Panc1 (cell line): ENCODE data around the gene LRP5. TPM values are rescaled to one million over a fixed set of nuclear protein-coding genes. Genes with fewer than 3 reads are reported as not detected.

Experiments
- ATAC-seq: fragments of 200-7000 bp; cut with Tn5 transposase; 2 replicates; pipeline ENCODE4 v1.9.1; 2020; ENCODE audit warnings: mild to moderate bottlenecking, moderate library complexity
- BruUV-seq: library from RNA; stranded (reverse); fragments of 400-500 nt; replicated peaks from 2 replicates; lab custom pipeline; 2021; lab: Mats Ljungman, UMichigan
- CTCF ChIA-PET: fragments of 300-600 bp; sonication (Branson Sonifier 250); formaldehyde crosslinking; loops from one replicate; lab custom pipeline; 2022; ENCODE audit warnings: antibody characterized with exemption; lab: Charles Lee
- POLR2A ChIA-PET: fragments of 300-600 bp; sonication (Branson Sonifier 250); formaldehyde crosslinking; loops from one replicate; lab custom pipeline; 2022; ENCODE audit warnings: antibody characterized with exemption; lab: Charles Lee
- DNase-seq: peaks from one replicate; pipeline ENCODE4 v3.0.0-alpha.2; 2010; ENCODE audit warnings: low read depth, low spot score
- H3K27ac ChIP-seq: 2 replicates; pipeline ENCODE4 v1.5.1; 2011; ENCODE audit warnings: mild to moderate bottlenecking, low read length, inconsistent platforms
- H3K27me3 ChIP-seq: fragments of 200-500 bp; sonication (Bioruptor generic); 2 replicates; pipeline ENCODE4 v1.6.0; 2014; ENCODE audit warnings: low read length, inconsistent platforms; ENCODE audit not compliant: control insufficient read depth, insufficient read depth
- H3K36me3 ChIP-seq: fragments of 200-500 bp; sonication (Bioruptor generic); 2 replicates; pipeline ENCODE4 v1.5.1; 2014; ENCODE audit warnings: inconsistent platforms, mild to moderate bottlenecking, low read length, moderate library complexity; ENCODE audit not compliant: control insufficient read depth, insufficient read depth
- H3K4me1 ChIP-seq: 2 replicates; pipeline ENCODE4 v1.5.1; 2011; ENCODE audit warnings: inconsistent platforms, mild to moderate bottlenecking, low read length, moderate library complexity; ENCODE audit not compliant: control insufficient read depth, insufficient read depth
- H3K4me3 ChIP-seq, 2 experiments: 2 replicates each; pipeline ENCODE4 v1.5.1; 2011 to 2012; ENCODE audit warnings: low read depth in 2 of 2, low read length in 2 of 2, mild to moderate bottlenecking in 2 of 2, inconsistent platforms in 1 of 2, moderate library complexity in 1 of 2
- H3K9me3 ChIP-seq: fragments of 200-500 bp; sonication (Bioruptor generic); 2 replicates; pipeline ENCODE4 v1.5.1; 2014; ENCODE audit warnings: low read depth, mild to moderate bottlenecking, inconsistent platforms, low read length, moderate library complexity; ENCODE audit not compliant: control insufficient read depth, insufficient read depth
- POLR2AphosphoS5 ChIP-seq: IDR thresholded peaks from 2 replicates; pipeline ENCODE4 v1.6.1; 2012; ENCODE audit warnings: mild to moderate bottlenecking, low read depth, low read length, moderate library complexity
- SIN3A ChIP-seq: IDR thresholded peaks from 2 replicates; pipeline ENCODE4 v1.6.1; 2012; ENCODE audit warnings: low read depth, mild to moderate bottlenecking, low read length, moderate library complexity, borderline replicate concordance; ENCODE audit not compliant: insufficient read depth
- TCF7L2 ChIP-seq: IDR thresholded peaks from 2 replicates; pipeline ENCODE4 v1.6.1; 2011; ENCODE audit warnings: mild to moderate bottlenecking, low read depth, low read length, inconsistent platforms
- in situ Hi-C: cut with HindIII; loops from 2 replicates; pipeline ENCODE4 v1.10.0; 2016; ENCODE audit warnings: low sequenced_read_pairs, low pct_unique_long_range_greater_than_20kb
- intact Hi-C: fragments of 100-400 bp; cut with micrococcal nuclease; formaldehyde crosslinking; loops from one replicate; pipeline ENCODE4 v1.10.0; 2022; ENCODE audit not compliant: unreplicated experiment
- total RNA-seq: library from RNA; stranded (reverse); gene quantifications from one replicate; pipeline ENCODE4 v1.2.1, GENCODE V29; 2021; ENCODE audit not compliant: unreplicated experiment
- TF ChIP-seq, protein P1 (sequence below): fragments of 450-650 bp; IDR thresholded peaks from 2 replicates; pipeline ENCODE4 v1.5.1; 2017; ENCODE audit warnings: mild to moderate bottlenecking
- TF ChIP-seq, protein P2 (sequence below), 2 experiments: IDR thresholded peaks; 2 replicates each; pipeline ENCODE4 v1.6.1; 2011 to 2012; ENCODE audit warnings: low read depth in 2 of 2, control low read depth in 1 of 2, low read length in 1 of 2, mild to moderate bottlenecking in 1 of 2, moderate library complexity in 1 of 2; ENCODE audit not compliant: insufficient read depth in 1 of 2

Gene LRP5
- total RNA-seq, 1 experiment from 2014 or later: 171 TPM

DNA sequence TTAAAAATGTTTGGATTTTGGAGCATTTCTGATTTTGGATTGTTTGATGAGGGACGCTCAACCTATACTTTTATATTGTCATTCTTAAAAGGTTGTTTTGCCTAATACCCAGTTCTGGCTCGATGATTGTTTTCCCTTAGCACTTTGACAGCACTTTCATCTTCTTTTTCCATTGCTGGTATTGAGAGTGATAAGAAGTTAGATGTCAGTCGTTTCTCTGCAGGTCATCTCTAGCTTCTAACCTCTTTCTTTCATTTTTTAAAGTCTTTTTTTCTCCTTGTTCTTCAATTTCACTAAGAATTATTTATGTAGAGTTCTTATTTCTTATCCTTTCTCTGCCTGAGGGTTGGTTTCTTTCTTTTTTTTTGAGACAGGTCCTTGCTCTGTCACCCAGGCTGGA, 167.0 kb downstream of the LRP5 start:
- POLR2A ChIA-PET: interaction anchor here (0.7 kb wide), 1 partner anchor 254 kb away, joined by 3 read pairs; no protein-coding TSS in a partner anchor
- TF ChIP-seq, protein P1, sequence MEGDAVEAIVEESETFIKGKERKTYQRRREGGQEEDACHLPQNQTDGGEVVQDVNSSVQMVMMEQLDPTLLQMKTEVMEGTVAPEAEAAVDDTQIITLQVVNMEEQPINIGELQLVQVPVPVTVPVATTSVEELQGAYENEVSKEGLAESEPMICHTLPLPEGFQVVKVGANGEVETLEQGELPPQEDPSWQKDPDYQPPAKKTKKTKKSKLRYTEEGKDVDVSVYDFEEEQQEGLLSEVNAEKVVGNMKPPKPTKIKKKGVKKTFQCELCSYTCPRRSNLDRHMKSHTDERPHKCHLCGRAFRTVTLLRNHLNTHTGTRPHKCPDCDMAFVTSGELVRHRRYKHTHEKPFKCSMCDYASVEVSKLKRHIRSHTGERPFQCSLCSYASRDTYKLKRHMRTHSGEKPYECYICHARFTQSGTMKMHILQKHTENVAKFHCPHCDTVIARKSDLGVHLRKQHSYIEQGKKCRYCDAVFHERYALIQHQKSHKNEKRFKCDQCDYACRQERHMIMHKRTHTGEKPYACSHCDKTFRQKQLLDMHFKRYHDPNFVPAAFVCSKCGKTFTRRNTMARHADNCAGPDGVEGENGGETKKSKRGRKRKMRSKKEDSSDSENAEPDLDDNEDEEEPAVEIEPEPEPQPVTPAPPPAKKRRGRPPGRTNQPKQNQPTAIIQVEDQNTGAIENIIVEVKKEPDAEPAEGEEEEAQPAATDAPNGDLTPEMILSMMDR: no peak
- TF ChIP-seq SIN3A (no peak), TCF7L2 (no peak), POLR2AphosphoS5 (no peak)
- TSS peak; percentile 2 for BruUV-seq
- CTCF ChIA-PET: no interaction called here
- H3K27ac ChIP-seq: no peak overlapping the region
- in situ Hi-C loops (no loop called here), intact Hi-C loops (no loop called here)
- H3K36me3 ChIP-seq: no peaks in the 10 kb centered on the region
- H3K4me1 ChIP-seq: peaks cover 12% of the 10 kb centered on the region
- DNase-seq (no peak), ATAC-seq (no peak)
- H3K27me3 ChIP-seq: no peaks in the 10 kb centered on the region
- no peaks in the 10 kb centered on the region for H3K9me3 ChIP-seq
- no peak overlapping the region for H3K4me3 ChIP-seq

DNA sequence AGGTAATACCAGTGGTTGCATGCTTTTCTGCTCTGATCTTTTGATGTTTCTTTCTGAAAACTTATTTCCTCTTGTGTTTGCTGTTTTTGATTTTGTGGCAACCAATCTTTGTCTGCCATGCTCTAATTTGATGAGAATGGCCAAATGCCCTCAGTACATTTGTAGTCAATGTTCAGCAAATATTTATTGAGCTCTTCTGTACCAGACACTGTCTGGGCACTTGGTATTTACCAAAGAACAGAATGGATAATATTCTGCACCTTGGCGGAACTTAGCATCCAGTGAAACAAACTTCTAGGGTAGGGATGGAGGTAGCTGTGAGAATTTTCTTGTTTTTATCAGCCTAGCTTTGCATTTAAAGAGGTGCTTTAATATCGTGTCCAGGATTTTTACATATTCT, 167.8 kb downstream of the LRP5 start:
- ChIA-PET POLR2A (interaction anchor here (0.5 kb wide), 1 partner anchor 265 kb away, joined by 9 read pairs; no protein-coding TSS in a partner anchor), CTCF (no interaction called here)
- no peaks in the 10 kb centered on the region for H3K36me3 ChIP-seq
- H3K4me1 ChIP-seq: peaks cover 12% of the 10 kb centered on the region
- no TSS peak for BruUV-seq
- intact Hi-C loops (no loop called here), in situ Hi-C loops (no loop called here)
- H3K27me3 ChIP-seq: no peaks in the 10 kb centered on the region
- H3K9me3 ChIP-seq: no peaks in the 10 kb centered on the region
- no peak overlapping the region for H3K27ac ChIP-seq
- DNase-seq (no peak), ATAC-seq (no peak)
- TF ChIP-seq TCF7L2 (no peak), POLR2AphosphoS5 (no peak), SIN3A (no peak)
- TF ChIP-seq, protein P2, sequence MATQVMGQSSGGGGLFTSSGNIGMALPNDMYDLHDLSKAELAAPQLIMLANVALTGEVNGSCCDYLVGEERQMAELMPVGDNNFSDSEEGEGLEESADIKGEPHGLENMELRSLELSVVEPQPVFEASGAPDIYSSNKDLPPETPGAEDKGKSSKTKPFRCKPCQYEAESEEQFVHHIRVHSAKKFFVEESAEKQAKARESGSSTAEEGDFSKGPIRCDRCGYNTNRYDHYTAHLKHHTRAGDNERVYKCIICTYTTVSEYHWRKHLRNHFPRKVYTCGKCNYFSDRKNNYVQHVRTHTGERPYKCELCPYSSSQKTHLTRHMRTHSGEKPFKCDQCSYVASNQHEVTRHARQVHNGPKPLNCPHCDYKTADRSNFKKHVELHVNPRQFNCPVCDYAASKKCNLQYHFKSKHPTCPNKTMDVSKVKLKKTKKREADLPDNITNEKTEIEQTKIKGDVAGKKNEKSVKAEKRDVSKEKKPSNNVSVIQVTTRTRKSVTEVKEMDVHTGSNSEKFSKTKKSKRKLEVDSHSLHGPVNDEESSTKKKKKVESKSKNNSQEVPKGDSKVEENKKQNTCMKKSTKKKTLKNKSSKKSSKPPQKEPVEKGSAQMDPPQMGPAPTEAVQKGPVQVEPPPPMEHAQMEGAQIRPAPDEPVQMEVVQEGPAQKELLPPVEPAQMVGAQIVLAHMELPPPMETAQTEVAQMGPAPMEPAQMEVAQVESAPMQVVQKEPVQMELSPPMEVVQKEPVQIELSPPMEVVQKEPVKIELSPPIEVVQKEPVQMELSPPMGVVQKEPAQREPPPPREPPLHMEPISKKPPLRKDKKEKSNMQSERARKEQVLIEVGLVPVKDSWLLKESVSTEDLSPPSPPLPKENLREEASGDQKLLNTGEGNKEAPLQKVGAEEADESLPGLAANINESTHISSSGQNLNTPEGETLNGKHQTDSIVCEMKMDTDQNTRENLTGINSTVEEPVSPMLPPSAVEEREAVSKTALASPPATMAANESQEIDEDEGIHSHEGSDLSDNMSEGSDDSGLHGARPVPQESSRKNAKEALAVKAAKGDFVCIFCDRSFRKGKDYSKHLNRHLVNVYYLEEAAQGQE (IDR thresholded peaks at IDR 0.05; ENCODE audit: insufficient read depth in 1 of 2, low read depth in 2 of 2, low read length in 1 of 2): no peak
- TF ChIP-seq, protein P1: no peak
- H3K4me3 ChIP-seq: no peak overlapping the region
